ENCODE data around the gene ZNFX1.

The ZNFX1 gene

DNA sequence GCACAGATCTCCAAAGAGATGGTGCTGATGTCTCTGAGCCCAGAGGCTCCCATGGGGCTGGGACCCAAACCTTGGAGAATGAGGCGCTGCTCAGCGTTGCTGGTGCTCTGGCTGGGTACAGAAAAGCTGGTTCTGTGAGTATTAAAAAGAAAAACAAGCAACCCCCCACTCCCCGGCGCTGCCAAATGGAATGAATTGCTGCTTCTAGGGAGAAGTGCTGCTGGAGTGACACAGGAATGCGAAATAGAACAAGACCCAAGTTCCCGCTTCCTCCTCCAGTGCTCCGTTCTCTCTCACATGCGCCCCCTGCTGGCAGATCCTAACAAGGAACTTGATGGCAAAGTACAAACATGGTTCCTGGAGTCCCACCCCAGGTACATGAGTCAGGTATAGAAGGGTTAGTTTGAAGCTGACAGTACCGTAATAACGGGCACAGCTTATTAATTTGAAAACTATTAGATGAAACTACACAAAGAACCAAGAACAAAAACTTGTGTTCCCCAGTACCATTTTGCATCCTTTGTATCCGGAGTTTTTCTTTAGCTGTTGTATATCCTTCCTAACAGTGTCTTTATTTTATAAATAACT is 60.8 kb downstream of the ZNFX1 start:
- Histone ChIP-seq H2AFZ (ENCODE audit: low read depth) (peak overlapping the region; percentile 82), H3K4me3 (IDR thresholded peaks at IDR 0.05; ENCODE audit: insufficient read depth, low read depth, low read length) (no peak overlapping the region), H4K20me1 (ENCODE audit: insufficient read depth) (no peaks in the 10 kb centered on the region), H3K27ac (no peak overlapping the region), H3K9ac (no peak overlapping the region), H3K4me1 (ENCODE audit: low read depth, poor library complexity, severe bottlenecking) (peaks cover 23% of the 10 kb centered on the region), H3K4me2 (peak overlapping the region; percentile 67), H3K36me3 (ENCODE audit: insufficient read depth) (peaks cover 8% of the 10 kb centered on the region; the same call in 1 of the 2 replicates), H3K27me3 (ENCODE audit: insufficient read depth, low read depth) (no peaks in the 10 kb centered on the region), H3K79me2 (ENCODE audit: insufficient read depth, low read depth) (peaks cover 26% of the 10 kb centered on the region)
- TF ChIP-seq, protein P1, sequence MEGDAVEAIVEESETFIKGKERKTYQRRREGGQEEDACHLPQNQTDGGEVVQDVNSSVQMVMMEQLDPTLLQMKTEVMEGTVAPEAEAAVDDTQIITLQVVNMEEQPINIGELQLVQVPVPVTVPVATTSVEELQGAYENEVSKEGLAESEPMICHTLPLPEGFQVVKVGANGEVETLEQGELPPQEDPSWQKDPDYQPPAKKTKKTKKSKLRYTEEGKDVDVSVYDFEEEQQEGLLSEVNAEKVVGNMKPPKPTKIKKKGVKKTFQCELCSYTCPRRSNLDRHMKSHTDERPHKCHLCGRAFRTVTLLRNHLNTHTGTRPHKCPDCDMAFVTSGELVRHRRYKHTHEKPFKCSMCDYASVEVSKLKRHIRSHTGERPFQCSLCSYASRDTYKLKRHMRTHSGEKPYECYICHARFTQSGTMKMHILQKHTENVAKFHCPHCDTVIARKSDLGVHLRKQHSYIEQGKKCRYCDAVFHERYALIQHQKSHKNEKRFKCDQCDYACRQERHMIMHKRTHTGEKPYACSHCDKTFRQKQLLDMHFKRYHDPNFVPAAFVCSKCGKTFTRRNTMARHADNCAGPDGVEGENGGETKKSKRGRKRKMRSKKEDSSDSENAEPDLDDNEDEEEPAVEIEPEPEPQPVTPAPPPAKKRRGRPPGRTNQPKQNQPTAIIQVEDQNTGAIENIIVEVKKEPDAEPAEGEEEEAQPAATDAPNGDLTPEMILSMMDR (conservative IDR thresholded peaks at IDR 0.05; ENCODE audit: low read depth, low read length): peak; percentile 99

DNA sequence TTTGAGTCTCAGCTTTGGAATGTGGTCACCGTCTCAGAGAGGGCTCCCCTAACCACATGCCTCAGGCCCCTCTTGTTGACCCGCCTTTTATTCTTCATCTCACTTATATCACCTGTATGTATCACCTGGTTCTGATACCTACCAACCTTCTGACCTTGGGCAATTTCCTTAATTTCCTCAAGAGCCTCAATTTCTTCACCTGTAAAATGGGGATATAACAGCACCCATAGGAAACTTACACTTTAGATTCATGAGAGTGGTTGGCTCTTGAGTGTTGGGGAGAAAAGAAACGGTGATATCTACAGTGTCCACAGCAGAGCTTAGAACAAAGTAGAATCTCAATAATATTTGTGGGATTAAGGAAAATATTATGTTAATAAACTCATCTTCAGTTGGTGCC is 62.6 kb downstream of the ZNFX1 start:
- Histone ChIP-seq H3K36me3 (ENCODE audit: insufficient read depth) (no peaks in the 10 kb centered on the region), H3K4me3 (IDR thresholded peaks at IDR 0.05; ENCODE audit: insufficient read depth, low read depth, low read length) (no peak overlapping the region), H4K20me1 (ENCODE audit: insufficient read depth) (no peaks in the 10 kb centered on the region), H3K27ac (no peak overlapping the region), H3K4me1 (ENCODE audit: low read depth, poor library complexity, severe bottlenecking) (peaks cover 17% of the 10 kb centered on the region), H2AFZ (ENCODE audit: low read depth) (no peak overlapping the region), H3K4me2 (no peak overlapping the region), H3K79me2 (ENCODE audit: insufficient read depth, low read depth) (peaks cover 10% of the 10 kb centered on the region), H3K9ac (no peak overlapping the region), H3K27me3 (ENCODE audit: insufficient read depth, low read depth) (no peaks in the 10 kb centered on the region)
- TF ChIP-seq, protein P1 (conservative IDR thresholded peaks at IDR 0.05; ENCODE audit: low read depth, low read length): no peak

- Histone ChIP-seq H3K27ac (no peak overlapping the region), H3K36me3 (ENCODE audit: insufficient read depth) (no peaks in the 10 kb centered on the region), H2AFZ (ENCODE audit: low read depth) (no peak overlapping the region), H3K9ac (no peak overlapping the region), H3K4me3 (IDR thresholded peaks at IDR 0.05; ENCODE audit: insufficient read depth, low read depth, low read length) (no peak overlapping the region), H3K27me3 (ENCODE audit: insufficient read depth, low read depth) (no peaks in the 10 kb centered on the region), H3K4me1 (ENCODE audit: low read depth, poor library complexity, severe bottlenecking) (peaks cover 15% of the 10 kb centered on the region), H3K79me2 (ENCODE audit: insufficient read depth, low read depth) (peaks cover 4% of the 10 kb centered on the region), H3K4me2 (no peak overlapping the region), H4K20me1 (ENCODE audit: insufficient read depth) (no peaks in the 10 kb centered on the region)
- TF ChIP-seq, protein P1 (conservative IDR thresholded peaks at IDR 0.05; ENCODE audit: low read depth, low read length): no peak
These were observed 63.3 kb downstream of the ZNFX1 start for GRCh38 chr20:49214571-49214970.

DNA sequence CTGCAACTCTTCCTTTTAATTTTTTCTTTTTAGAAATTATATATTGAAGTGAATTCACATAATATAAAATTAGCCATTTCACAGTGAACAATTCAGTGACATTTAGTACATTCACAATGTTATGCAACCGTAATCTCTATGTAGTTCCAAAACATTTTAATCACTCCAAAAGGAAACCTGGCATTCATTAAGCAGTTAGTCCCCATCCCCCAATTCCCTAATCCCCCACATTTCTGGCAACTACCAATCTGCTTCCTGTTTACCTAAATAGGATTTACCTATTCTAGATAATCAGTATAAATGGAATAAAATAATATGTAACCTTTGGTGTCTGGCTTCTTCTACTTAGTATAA is 67.1 kb downstream of the ZNFX1 start:
- Histone ChIP-seq H3K27ac (no peak overlapping the region), H3K4me3 (IDR thresholded peaks at IDR 0.05; ENCODE audit: insufficient read depth, low read depth, low read length) (no peak overlapping the region), H3K4me2 (no peak overlapping the region), H3K9ac (no peak overlapping the region), H3K36me3 (ENCODE audit: insufficient read depth) (no peaks in the 10 kb centered on the region), H4K20me1 (ENCODE audit: insufficient read depth) (no peaks in the 10 kb centered on the region), H2AFZ (ENCODE audit: low read depth) (no peak overlapping the region), H3K79me2 (ENCODE audit: insufficient read depth, low read depth) (no peaks in the 10 kb centered on the region), H3K27me3 (ENCODE audit: insufficient read depth, low read depth) (no peaks in the 10 kb centered on the region), H3K4me1 (ENCODE audit: low read depth, poor library complexity, severe bottlenecking) (no peaks in the 10 kb centered on the region)
- TF ChIP-seq, protein P1 (conservative IDR thresholded peaks at IDR 0.05; ENCODE audit: low read depth, low read length): no peak

Measured in KMS-11 (cell line).